ENCODE measurements around the gene GNG2.

Gene GNG2

DNA sequence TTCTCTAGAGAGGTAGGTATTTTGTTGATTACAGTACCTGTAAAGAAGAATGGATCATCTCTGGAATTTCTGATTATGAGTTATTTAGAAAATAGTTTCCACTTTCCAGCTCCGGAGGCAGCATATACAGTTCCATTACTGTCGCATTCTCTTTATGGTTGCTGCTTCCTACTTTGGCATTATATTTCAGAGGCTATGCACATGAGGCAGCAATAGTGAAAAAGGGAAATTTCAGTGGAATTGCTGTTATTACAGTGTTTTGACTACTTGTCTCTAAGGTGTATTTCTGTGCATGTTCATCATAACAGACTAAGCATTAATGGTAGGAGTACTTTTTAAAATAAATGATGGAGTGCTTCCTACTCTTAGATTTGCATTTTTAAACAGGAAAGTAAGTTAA lies 10.2 kb downstream of the GNG2 start:
- Histone ChIP-seq H3K79me2 (ENCODE audit: control insufficient read depth, low read length) (no peaks in the 10 kb centered on the region), H3K9me3 (ENCODE audit: control insufficient read depth, insufficient read depth, low read length) (no peaks in the 10 kb centered on the region), H3K36me3 (ENCODE audit: control insufficient read depth, low read length) (no peaks in the 10 kb centered on the region), H3F3A (ENCODE audit: control insufficient read depth, insufficient read depth) (no peaks in the 10 kb centered on the region), H3K27me3 (ENCODE audit: control insufficient read depth, low read length) (no peaks in the 10 kb centered on the region), H3K9me2 (replicated peaks; ENCODE audit: control insufficient read depth, low read length) (no peaks in the 10 kb centered on the region), H3K4me1 (ENCODE audit: control insufficient read depth, low read length) (peaks cover 42% of the 10 kb centered on the region), H3K4me3 (ENCODE audit: low read length) (peak overlapping the region; percentile 32), H3K27ac (ENCODE audit: low read depth, low read length) (no peak overlapping the region), H4K20me1 (ENCODE audit: control insufficient read depth, insufficient read depth, low read depth, low read length) (no peaks in the 10 kb centered on the region), H3K4me2 (ENCODE audit: low read length) (peak overlapping the region; percentile 49)
- no peak for TF ChIP-seq EZH2phosphoT487 (IDR thresholded peaks at IDR 0.05; ENCODE audit: borderline replicate concordance, low read length)
- TF ChIP-seq, protein P1, sequence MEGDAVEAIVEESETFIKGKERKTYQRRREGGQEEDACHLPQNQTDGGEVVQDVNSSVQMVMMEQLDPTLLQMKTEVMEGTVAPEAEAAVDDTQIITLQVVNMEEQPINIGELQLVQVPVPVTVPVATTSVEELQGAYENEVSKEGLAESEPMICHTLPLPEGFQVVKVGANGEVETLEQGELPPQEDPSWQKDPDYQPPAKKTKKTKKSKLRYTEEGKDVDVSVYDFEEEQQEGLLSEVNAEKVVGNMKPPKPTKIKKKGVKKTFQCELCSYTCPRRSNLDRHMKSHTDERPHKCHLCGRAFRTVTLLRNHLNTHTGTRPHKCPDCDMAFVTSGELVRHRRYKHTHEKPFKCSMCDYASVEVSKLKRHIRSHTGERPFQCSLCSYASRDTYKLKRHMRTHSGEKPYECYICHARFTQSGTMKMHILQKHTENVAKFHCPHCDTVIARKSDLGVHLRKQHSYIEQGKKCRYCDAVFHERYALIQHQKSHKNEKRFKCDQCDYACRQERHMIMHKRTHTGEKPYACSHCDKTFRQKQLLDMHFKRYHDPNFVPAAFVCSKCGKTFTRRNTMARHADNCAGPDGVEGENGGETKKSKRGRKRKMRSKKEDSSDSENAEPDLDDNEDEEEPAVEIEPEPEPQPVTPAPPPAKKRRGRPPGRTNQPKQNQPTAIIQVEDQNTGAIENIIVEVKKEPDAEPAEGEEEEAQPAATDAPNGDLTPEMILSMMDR (IDR thresholded peaks at IDR 0.05; ENCODE audit: low read depth, low read length, poor library complexity, severe bottlenecking) = no peak

DNA sequence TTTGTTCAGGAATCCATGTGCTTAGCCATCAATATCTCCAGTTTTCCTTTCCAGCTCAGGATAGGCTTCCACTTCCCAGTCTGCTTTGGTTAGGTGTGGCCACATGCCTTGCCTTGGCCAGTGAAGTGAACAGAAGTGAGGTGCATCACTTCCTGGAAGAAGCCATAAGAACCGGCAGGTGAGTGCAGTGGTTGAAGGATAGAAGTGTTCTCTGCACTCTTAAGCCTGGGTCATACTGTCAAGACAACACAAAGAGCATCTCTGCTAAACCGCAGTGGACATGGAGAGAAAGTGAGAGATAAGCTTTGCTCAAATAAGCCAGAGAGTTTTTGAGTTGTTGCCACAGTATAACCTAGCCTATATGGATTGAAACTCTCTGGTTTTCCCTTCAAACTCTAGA lies 11.4 kb downstream of the GNG2 start:
- no peaks in the 10 kb centered on the region for H3K9me3 ChIP-seq (ENCODE audit: control insufficient read depth, insufficient read depth, low read length)
- no peaks in the 10 kb centered on the region for H3F3A ChIP-seq (ENCODE audit: control insufficient read depth, insufficient read depth)
- H3K4me1 ChIP-seq (ENCODE audit: control insufficient read depth, low read length) = peaks cover 37% of the 10 kb centered on the region
- no peak overlapping the region for H3K4me3 ChIP-seq (ENCODE audit: low read length)
- no peaks in the 10 kb centered on the region for H3K36me3 ChIP-seq (ENCODE audit: control insufficient read depth, low read length)
- H3K79me2 ChIP-seq (ENCODE audit: control insufficient read depth, low read length) = no peaks in the 10 kb centered on the region
- no peaks in the 10 kb centered on the region for H3K27me3 ChIP-seq (ENCODE audit: control insufficient read depth, low read length)
- H4K20me1 ChIP-seq (ENCODE audit: control insufficient read depth, insufficient read depth, low read depth, low read length) = no peaks in the 10 kb centered on the region
- no peak overlapping the region for H3K27ac ChIP-seq (ENCODE audit: low read depth, low read length)
- H3K9me2 ChIP-seq (replicated peaks; ENCODE audit: control insufficient read depth, low read length) = no peaks in the 10 kb centered on the region
- no peak overlapping the region for H3K4me2 ChIP-seq (ENCODE audit: low read length)
- TF ChIP-seq, protein P1 (IDR thresholded peaks at IDR 0.05; ENCODE audit: low read depth, low read length, poor library complexity, severe bottlenecking) = no peak
- TF ChIP-seq EZH2phosphoT487 (IDR thresholded peaks at IDR 0.05; ENCODE audit: borderline replicate concordance, low read length) = no peak

GRCh38 chr14:51872396-51872795 lies 12.0 kb downstream of the GNG2 start:
- Histone ChIP-seq H3K36me3 (ENCODE audit: control insufficient read depth, low read length) (no peaks in the 10 kb centered on the region), H3K4me2 (ENCODE audit: low read length) (no peak overlapping the region), H3K27ac (ENCODE audit: low read depth, low read length) (no peak overlapping the region), H3K9me2 (replicated peaks; ENCODE audit: control insufficient read depth, low read length) (no peaks in the 10 kb centered on the region), H3K27me3 (ENCODE audit: control insufficient read depth, low read length) (no peaks in the 10 kb centered on the region), H4K20me1 (ENCODE audit: control insufficient read depth, insufficient read depth, low read depth, low read length) (no peaks in the 10 kb centered on the region), H3F3A (ENCODE audit: control insufficient read depth, insufficient read depth) (no peaks in the 10 kb centered on the region), H3K4me3 (ENCODE audit: low read length) (no peak overlapping the region), H3K4me1 (ENCODE audit: control insufficient read depth, low read length) (peaks cover 32% of the 10 kb centered on the region), H3K9me3 (ENCODE audit: control insufficient read depth, insufficient read depth, low read length) (no peaks in the 10 kb centered on the region), H3K79me2 (ENCODE audit: control insufficient read depth, low read length) (no peaks in the 10 kb centered on the region)
- TF ChIP-seq, protein P1 (IDR thresholded peaks at IDR 0.05; ENCODE audit: low read depth, low read length, poor library complexity, severe bottlenecking) = no peak
- TF ChIP-seq EZH2phosphoT487 (IDR thresholded peaks at IDR 0.05; ENCODE audit: borderline replicate concordance, low read length) = no peak
